Ovary (tissue), 9 donors: ENCODE data around the gene ZNF423. TPM values are rescaled to one million over a fixed set of nuclear protein-coding genes. Genes with fewer than 3 reads are reported as not detected.

Experiments used
- DNase-seq, 5 donors: peaks; one replicate each; pipeline ENCODE4 v3.0.0-alpha.2; 2019 to 2020
- H3K27ac ChIP-seq, 2 donors: fragments of 200-600 bp; one replicate each; pipeline versions ENCODE4 v1.5.1 to v1.8.0; 2019 to 2022
- H3K27me3 ChIP-seq: fragments of 200-600 bp; one replicate; pipeline ENCODE4 v1.8.0; 2022
- H3K36me3 ChIP-seq: fragments of 200-600 bp; sonication (generic); one replicate; pipeline ENCODE4 v1.5.1; 2019
- H3K4me1 ChIP-seq: one replicate; pipeline ENCODE4 v1.8.1; 2013; ENCODE audit warnings: mild to moderate bottlenecking, moderate library complexity; ENCODE audit not compliant: insufficient read depth
- H3K4me3 ChIP-seq: fragments of 200-600 bp; sonication (generic); one replicate; pipeline ENCODE4 v1.5.1; 2017
- H3K9me3 ChIP-seq, 2 donors: fragments of 200-600 bp in 1 of 2; sonication (generic) in 1 of 2; one replicate each; pipeline versions ENCODE4 v1.5.1 to v1.8.1; 2013 to 2019; ENCODE audit warnings: mild to moderate bottlenecking in 1 of 2, moderate library complexity in 1 of 2
- CTCF ChIP-seq, 3 donors: fragments of 450-650 bp in 2 of 3; fragments of 200-600 bp in 1 of 3; IDR thresholded peaks; one replicate each; pipeline versions ENCODE4 v1.5.1 to v1.8.0; 2016 to 2022; ENCODE audit warnings: antibody characterized with exemption in 3 of 3, mild to moderate bottlenecking in 1 of 3
- EP300 ChIP-seq: sonication (generic); formaldehyde crosslinking; IDR thresholded peaks from one replicate; pipeline ENCODE4 v1.6.1; 2017; ENCODE audit warnings: antibody characterized with exemption
- POLR2A ChIP-seq: fragments of 450-650 bp; IDR thresholded peaks from one replicate; pipeline ENCODE4 v1.6.1; 2017; ENCODE audit warnings: antibody characterized with exemption, mild to moderate bottlenecking, moderate library complexity
- WGBS, 3 donors: extraction: QIAGEN DNeasy Blood & Tissue Kit in 1 of 3; methylation state at CpG; one replicate each; pipeline versions ENCODE4 v1.1.5 to v1.1.7; 2013 to 2017; 5-methylcytosine and 5-hydroxymethylcytosine counted together
- intact Hi-C, 4 donors: fragments of 100-400 bp; cut with DNase I; formaldehyde crosslinking; loops; one replicate each; pipeline versions ENCODE4 v1.11.0 to v1.15.1; 2022 to 2023
- polyA plus RNA-seq, 2 donors: library from polyadenylated mRNA; stranded (reverse); fragments of 200-250 nt in 1 of 2; fragments of 350-450 nt in 1 of 2; fragmentation: Illumina TruSeq in 1 of 2; extraction: RNeasy Lipid Tissue Mini Kit (QIAGEN cat#74804) in 1 of 2; gene quantifications; one replicate each; pipeline ENCODE4 v1.2.3, GENCODE V29; 2013 to 2014
- total RNA-seq, 7 donors: library from RNA; depleted of rRNA in 2 of 7; stranded (reverse); fragments of >200 nt in 2 of 7; fragmentation: NEBNext Ultra II Directional in 3 of 7; extraction: Animal tissue kit (Norgen Biotek cat#: 25700) in 3 of 7; gene quantifications; one replicate each; pipeline versions ENCODE4 v1.1.0 to v1.2.4, GENCODE V29; 2016 to 2023
- donor health status: DM: no; HTN: no; CAD: no; lungs with moderate emphysema.
- donor health status: DM: no; HTN: no; CAD: no.
- donor health status: Bipolar disorder and iron deficiency.
- donor health status: DM: yes; HTN: yes; CAD: no.
- donor health status: DM: no; HTN: no; CAD: no.
- donor health status: DM: yes; HTN: yes; CAD: no.

Gene ZNF423
- total and polyA plus RNA-seq, 9 donors, result 3.3 to 40.3 (median 12.4) TPM

- intact Hi-C loops, result no loop called here
- 96% methylated on average over 4 of the region's 4 CpGs for WGBS, 3 donors
- Histone ChIP-seq H3K4me3 (no peak overlapping the region), H3K9me3 (no peaks in the 10 kb centered on the region), H3K4me1 (peaks cover 4% of the 10 kb centered on the region), H3K27me3 (no peaks in the 10 kb centered on the region), H3K36me3 (no peaks in the 10 kb centered on the region), H3K27ac (no peak overlapping the region)
- DNase-seq, result no peak
- no peak for TF ChIP-seq POLR2A
- no peak for TF ChIP-seq CTCF (IDR thresholded peaks at IDR 0.05)
- TF ChIP-seq EP300, result no peak
Measured at GRCh38 chr16:49519741-49520140, 336.2 kb downstream of the ZNF423 start.

GRCh38 chr16:49519008-49519656 is 336.8 kb downstream of the ZNF423 start:
- Histone ChIP-seq H3K9me3 (no peaks in the 10 kb centered on the region), H3K4me1 (no peaks in the 10 kb centered on the region), H3K27me3 (no peaks in the 10 kb centered on the region), H3K4me3 (no peak overlapping the region), H3K27ac (no peak overlapping the region), H3K36me3 (no peaks in the 10 kb centered on the region)
- TF ChIP-seq POLR2A (no peak), CTCF (IDR thresholded peaks at IDR 0.05) (no peak), EP300 (no peak)
- intact Hi-C loops, result no loop called here
- DNase-seq, result no peak
- WGBS, 3 donors, result 89 to 91% (median 90%) methylated on average over 7 of the region's 7 CpGs

GRCh38 chr16:49516382-49517036 is 339.4 kb downstream of the ZNF423 start:
- no peak for DNase-seq
- Histone ChIP-seq H3K36me3 (no peaks in the 10 kb centered on the region), H3K27me3 (no peaks in the 10 kb centered on the region), H3K27ac (no peak overlapping the region), H3K4me3 (no peak overlapping the region), H3K9me3 (no peaks in the 10 kb centered on the region), H3K4me1 (no peaks in the 10 kb centered on the region)
- WGBS, 3 donors, result 86 to 91% (median 86%) methylated on average over 8 of the region's 8 CpGs
- intact Hi-C loops, result no loop called here
- TF ChIP-seq POLR2A (no peak), EP300 (no peak), CTCF (IDR thresholded peaks at IDR 0.05) (no peak)

- H3K36me3 ChIP-seq, result no peaks in the 10 kb centered on the region
- WGBS, 3 donors, result 96 to 98% (median 97%) methylated on average over 11 to 12 of the region's 12 CpGs
- no peak for DNase-seq
Measured at GRCh38 chr16:49515861-49516260, 340.1 kb downstream of the ZNF423 start.

More at GRCh38 chr16:49515861-49516260, 340.1 kb downstream of the ZNF423 start:
- no peak overlapping the region for H3K27ac ChIP-seq
- H3K9me3 ChIP-seq, result no peaks in the 10 kb centered on the region
- intact Hi-C loops, result no loop called here
- no peak for TF ChIP-seq POLR2A
- no peak for TF ChIP-seq CTCF (IDR thresholded peaks at IDR 0.05)
- TF ChIP-seq EP300, result no peak
- H3K27me3 ChIP-seq, result no peaks in the 10 kb centered on the region
- no peak overlapping the region for H3K4me3 ChIP-seq
- no peaks in the 10 kb centered on the region for H3K4me1 ChIP-seq
